Measurements from ENCODE around the gene ADCY1.
"Not testable (repeated sequence)": the region's sequence is repeated elsewhere in the genome, so short reads cannot be mapped to it uniquely, and the experiment has no call there.

Gene ADCY1

DNA sequence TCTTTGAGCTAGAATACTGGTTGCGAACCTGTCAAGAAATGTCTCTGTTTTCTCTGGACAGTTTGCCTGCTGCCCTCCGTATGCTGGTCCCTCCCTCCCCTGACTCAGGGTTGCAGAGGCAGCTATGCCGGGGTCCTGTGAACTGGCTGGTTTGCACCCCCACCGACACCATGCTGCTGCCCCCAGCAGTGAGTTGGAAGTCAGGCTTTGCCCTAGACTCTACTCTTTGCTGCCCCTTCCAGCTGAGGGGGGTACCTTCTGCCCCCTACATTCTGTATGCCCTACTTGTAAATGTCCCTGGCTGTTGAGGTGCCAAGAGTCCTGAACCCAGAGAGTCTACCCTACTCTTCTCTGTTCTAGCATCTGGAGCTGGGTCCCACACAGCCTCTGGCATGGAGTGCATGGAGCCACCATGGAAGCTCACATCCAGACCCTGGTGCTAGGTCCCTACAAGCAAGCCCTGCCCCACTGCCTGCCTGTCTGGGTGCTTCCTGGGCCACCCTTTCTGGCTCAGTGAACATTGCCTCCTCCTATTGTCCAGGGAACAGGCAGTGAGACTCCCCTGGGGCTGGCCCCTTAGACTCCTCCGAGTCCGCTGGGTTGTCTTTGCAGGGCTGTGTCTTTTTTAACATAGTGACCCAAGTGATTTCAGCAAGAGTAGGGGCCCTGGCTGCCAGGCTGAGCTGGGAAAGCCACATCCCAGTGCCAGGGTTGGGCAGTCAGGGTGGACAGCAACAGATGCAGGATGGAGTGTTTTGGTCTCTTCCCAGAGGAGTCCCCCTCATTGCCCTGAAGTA lies 138.9 kb downstream of the ADCY1 start:
- DNase-seq (ENCODE audit: low spot score), result no peak

GRCh38 chr7:45713669-45714520 lies 139.7 kb downstream of the ADCY1 start:
- no peak for DNase-seq (ENCODE audit: low spot score)

GRCh38 chr7:45714521-45714820 lies 140.3 kb downstream of the ADCY1 start:
- DNase-seq (ENCODE audit: low spot score), result no peak

DNA sequence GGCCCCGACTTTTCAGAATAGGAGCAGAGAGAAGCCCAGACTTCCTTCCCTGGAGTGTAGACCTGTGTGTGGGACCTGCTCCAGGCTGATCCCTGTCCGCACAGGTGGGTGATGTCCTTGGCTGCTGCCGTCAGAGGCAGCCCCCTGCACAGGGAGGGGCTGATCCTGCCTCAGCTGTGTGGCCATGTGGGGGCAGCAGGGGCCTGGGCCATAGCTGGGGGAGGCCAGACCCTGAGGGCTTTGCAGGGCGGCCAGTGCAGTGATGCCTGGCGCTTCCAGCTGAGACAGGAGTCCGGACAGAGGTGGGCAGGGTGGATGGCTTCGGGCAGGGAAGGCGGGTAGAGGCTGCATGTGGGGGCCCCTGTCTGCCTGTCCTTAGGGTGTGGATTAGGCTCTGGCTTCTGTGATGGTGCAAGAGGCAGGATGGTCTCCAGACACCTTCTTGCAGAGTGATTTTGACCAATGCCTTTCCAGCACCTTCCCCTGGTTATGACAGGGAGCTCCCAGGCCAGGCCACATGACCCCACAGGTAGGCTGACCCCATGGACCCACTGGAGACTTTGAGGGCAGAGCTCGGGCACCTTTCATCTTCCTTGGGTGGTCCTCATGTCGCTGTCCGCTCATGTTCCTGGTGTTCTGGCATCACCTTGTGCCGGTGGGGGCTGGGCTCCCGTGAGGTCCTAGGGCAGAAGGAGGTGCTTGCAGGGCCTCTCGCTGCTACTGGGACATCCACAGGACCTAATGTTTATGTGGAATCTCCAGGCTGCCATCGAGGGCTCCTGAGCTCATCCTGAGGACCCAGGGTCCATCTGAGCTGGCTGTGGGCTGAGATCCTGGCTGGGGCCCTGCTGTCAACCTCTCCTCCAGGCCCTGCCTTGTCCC lies 141.5 kb downstream of the ADCY1 start:
- no peak for DNase-seq (ENCODE audit: low spot score)

DNA sequence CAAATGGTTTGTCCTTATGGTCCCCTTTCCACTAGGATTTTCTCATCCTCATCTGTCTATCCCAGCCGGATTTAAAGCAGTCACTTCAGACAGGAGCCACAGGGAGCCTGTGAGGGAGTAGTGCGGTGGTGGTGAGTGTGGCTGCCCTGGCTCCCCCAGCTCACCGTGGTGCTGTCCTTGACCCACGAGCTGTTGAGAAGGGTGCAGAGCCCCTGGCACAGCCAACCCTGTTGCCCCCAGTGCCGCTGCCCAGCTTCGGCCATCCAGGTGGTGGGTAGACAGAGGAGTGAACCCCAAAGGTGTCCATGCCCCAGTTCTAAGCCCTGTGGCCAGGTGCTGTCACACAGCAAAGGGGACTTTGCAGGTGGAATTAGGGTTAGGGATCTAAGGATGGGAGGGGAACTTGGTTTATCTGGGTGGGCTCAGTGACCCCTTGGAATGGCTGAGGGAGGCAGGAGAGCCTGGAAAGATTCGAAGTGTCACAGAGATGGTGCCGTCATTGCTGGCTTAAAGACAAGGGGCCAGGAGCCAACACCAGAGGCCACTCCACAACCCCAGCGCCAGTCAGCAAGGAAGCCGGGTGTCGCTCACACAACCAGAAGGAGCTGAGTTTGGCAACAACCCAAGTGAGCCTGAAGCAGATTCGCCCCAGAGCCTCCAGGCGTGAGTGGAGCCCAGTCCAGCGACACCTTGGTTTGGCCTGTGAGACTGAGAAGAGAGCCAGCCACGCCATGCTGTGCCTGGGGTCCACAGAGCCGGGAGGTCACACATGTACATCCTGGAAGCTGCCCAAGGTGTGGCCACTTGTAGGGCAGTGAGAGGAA lies 142.4 kb downstream of the ADCY1 start:
- no peak for DNase-seq (ENCODE audit: low spot score)

DNA sequence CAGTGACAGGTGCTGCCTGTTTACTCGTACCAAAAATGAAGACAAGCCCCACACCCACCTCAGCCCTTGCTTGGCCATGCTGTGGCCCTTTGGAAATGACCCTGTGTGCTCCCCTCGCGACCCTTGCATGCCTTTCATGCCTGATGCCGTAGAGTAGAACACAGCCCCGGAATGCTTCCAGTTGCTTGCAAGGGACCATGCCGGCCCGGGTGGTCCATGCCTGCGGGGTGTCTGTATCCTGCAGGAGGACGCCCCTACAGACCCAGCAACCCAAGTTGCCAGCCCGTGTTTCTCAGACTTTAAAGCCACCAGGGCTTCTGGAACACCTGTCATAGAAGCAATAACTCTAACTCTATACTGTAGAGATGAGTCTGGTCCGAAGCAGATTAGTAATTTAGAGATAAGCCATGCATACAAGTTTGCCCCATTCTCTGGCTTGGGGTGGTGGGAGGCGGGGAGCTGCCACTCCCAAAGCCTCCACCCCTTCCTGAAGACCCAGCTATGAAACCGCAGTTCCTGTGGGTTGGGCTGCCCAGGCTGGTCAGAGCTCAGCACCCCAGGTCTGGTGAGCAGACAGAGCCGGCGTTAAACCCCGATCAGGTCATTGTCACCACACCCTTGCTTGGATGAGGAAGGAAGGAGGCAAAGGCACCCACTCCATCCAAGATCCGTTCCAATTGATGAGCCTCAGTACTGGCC lies 143.5 kb downstream of the ADCY1 start:
- DNase-seq (ENCODE audit: low spot score), result no peak

DNA sequence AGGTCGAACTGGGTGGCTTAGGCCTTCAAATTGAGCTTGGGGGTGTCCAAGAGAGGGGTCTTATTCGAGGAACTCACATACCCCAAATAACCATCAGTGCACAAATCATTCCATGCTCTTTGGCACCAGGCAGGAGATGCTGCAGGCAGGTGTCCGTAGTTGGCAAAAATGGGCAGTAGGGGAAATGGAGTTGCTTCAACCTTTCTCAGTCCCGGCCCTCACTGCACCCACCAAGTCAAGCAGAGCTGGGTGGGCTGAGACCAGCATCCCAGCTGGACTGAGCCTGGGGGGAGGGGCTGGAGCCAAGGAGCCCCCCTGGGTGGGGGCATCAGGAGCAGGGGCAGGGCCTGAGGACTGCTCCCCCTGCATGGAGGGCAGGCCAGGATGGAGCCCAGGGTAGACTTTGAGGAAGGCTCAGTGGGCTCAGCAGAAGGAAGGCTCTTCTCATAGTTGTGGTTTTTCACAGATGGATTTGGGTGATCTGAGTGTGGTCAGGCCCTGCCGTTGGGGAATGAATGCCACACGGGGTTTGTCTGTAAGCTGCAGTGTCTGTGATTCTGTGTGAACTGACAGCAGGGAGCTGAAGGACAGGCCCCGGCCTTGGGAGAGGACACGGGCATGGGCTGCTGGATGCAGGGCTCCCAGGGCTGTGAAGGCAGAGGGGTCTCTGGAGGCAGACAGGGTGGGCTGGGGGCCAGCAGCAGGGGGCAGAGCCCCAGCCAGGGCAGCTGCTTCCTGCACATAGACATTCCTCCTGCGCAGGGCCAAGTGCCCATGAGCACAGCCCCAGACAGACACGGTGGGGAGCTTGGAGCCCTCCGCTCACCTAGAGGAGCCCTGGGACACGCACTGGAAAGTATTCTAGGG lies 144.5 kb downstream of the ADCY1 start:
- no peak for DNase-seq (ENCODE audit: low spot score)

DNA sequence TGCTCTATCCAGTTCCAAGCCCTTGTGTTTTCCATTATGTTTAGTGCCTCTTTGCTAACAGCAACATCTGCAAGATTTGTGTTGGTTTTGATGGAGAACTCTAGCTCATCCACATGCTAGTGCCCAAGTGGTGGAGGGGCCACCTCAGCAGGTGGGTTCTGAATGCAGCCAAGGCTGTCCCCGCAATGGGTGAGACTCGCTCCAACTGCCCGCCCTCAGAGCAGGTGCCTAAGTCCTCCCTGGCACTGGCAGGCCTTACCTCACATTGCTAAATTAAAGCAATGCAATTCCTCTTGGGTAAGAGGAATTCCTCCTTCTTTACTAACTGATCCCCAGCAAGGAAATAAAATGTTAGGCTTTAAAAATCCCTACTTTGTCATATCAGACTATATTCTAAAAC lies 146.8 kb downstream of the ADCY1 start:
- no peak for DNase-seq (ENCODE audit: low spot score)

DNA sequence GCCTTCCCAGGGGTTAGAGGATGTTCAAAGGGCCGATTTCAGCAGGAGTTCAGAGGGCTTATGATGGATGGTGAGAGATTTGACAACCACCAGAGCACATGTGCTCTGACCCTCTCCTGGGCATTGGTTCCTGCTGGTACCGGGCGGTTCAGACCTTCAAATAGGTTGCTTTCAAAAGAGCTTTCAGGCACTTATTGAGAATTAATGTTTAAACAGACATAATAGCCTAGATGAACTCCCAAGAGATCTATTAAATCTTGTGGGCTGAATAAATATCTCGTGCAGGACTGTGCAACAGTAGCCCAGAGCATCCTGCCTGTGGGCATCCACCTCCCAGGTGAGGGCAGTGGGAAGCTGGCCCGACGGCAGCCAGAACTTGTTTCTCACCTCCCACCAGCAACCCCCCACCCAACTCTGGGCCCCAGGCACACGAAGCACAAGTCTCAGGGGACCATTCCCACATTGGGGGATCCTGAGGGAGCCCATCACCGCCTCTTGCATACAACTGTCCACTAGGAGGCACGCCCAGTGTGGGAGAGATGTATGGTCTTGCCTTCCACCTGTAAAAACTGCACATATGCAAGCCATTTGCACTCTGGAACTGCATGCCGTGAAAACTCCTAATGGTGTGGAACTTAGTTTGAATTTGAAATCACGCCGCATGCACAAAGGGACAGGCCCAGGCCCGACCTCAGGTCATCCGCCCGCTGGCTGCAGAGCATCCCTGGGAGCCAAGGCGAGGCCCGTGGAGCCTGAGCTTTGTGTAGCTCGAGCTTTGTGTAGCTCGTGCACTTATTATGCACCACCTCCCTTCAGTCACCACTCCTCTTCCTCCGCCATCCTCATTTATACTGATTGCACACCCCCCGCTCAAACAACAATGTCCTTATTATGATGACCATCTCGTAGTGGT lies 147.8 kb downstream of the ADCY1 start:
- no peak for DNase-seq (ENCODE audit: low spot score)

GRCh38 chr7:45725231-45725630 lies 151.1 kb downstream of the ADCY1 start:
- DNase-seq (ENCODE audit: low spot score), result not testable (repeated sequence)

DNA sequence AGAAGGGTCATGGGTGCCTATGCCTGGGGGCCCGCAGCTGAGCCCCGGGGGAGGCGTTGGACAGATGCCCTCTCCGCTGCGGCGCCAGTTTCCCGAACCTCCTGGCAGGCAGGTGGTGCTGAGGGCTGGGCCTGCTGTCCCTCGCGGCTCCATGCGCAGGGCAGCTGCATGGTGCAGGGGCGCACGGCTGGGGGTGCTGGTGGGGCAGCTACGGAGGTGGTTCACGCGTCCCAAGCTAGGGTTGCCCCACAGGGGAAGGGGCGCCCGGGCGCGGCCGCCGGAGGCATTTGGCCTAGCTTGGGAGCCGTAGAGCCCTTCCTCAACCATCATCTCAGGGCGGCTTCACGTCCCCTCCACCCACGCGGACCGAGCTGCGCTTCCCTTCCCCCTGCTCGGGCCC lies 152.7 kb downstream of the ADCY1 start:
- no peak for DNase-seq (ENCODE audit: low spot score)

- peak; percentile 67 for DNase-seq (ENCODE audit: low spot score)
Measured at GRCh38 chr7:45731692-45732443, 157.7 kb downstream of the ADCY1 start.

- not testable (repeated sequence) for DNase-seq (ENCODE audit: low spot score)
Measured at GRCh38 chr7:45738920-45739319, 164.8 kb downstream of the ADCY1 start.

GRCh38 chr7:45740573-45740972 lies 166.4 kb downstream of the ADCY1 start:
- DNase-seq (ENCODE audit: low spot score), result not testable (repeated sequence)

DNA sequence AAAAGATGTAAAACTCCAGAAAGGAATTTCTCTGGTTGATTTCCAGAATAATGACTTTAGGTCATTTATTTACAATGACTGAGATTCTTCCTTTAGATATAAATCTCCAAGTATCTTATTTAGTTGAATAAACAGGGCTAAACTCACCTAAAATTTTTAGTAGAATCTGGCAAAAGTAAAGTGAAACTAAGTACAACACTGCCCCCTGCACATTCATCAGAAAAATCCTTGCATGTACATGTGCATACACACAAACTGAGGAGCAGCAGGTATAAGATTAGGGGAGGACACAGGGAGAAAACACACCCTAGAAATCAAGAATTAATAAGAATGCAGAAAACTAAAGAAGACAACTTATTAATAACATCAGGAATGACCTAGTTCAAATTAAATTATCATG lies 174.8 kb downstream of the ADCY1 start:
- not testable (repeated sequence) for DNase-seq (ENCODE audit: low spot score)

GRCh38 chr7:45751352-45751751 lies 177.2 kb downstream of the ADCY1 start:
- DNase-seq (ENCODE audit: low spot score), result peak; percentile 22

- not testable (repeated sequence) for DNase-seq (ENCODE audit: low spot score)
Measured at GRCh38 chr7:45756333-45756732, 182.2 kb downstream of the ADCY1 start.

GRCh38 chr7:45756757-45757156 lies 182.6 kb downstream of the ADCY1 start:
- DNase-seq (ENCODE audit: low spot score), result not testable (repeated sequence)
